T47D (cell line): ENCODE measurements around the gene BLNK.
"Not testable (repeated sequence)": the region's sequence is repeated elsewhere in the genome, so short reads cannot be mapped to it uniquely, and the experiment has no call there.

Experiments
- DNase-seq, 2 experiments: peaks; one replicate each; pipeline versions ENCODE4 v3.0.0 to v3.0.0-alpha.2; 2011 to 2012; ENCODE audit warnings: low read depth in 1 of 2, low spot score in 1 of 2
- JUND ChIP-seq: IDR thresholded peaks from 2 replicates; pipeline ENCODE4 v1.6.1; 2012; ENCODE audit warnings: low read depth
- in situ Hi-C: cut with HindIII; loops from 2 replicates; pipeline ENCODE4 v1.10.0; 2016; ENCODE audit warnings: low sequenced_read_pairs, low pct_unique_long_range_greater_than_20kb

The BLNK gene

GRCh38 chr10:96271016-96271815 is at the start of gene BLNK:
BLNK (minus strand) TSS chr10:96271569; CDS start chr10:96271398, 171 bp downstream.
- in situ Hi-C loops = no loop called here
- peak; percentile 67 to 98 for DNase-seq
- TF ChIP-seq JUND = peak; percentile 71

GRCh38 chr10:96319754-96320474 is 48.5 kb upstream of the BLNK start:
- TF ChIP-seq JUND = no peak
- DNase-seq = no peak
- in situ Hi-C loops = no loop called here

DNA sequence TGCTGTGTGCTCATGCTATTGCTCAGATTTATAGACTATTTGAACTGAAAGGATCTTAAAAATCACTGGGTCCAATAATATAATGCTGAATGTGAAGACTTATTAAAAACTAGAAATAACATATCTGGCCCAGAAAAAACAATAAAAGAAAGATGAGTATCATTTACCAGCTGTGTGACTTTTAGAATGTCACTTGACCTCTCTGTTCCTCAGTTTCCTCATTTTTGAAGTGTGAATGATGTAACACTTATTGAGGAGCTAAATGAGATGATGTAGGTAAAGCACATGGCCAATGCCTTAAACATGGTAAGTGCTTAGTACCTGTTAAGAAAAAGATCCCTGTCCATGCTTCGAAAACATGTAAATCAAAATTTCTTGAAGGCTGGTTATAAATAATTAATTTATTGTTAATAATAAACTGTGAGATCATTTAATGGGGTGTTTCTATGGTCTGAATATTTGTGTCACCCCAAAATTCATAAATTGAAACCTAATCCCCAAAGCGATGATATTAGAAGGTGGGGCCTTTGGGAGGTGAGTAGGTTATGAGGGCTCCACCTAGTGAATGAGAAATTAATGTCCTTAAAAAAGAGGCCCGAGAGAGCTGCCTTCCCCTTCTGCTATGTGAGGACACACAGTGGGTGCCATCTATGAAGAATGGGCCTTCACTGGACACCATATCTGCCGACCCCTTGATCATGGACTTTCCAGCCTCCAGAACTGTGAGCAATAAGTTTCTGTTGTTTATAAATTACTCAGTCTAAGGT is 45.9 kb upstream of the BLNK start:
- TF ChIP-seq JUND = no peak
- no peak for DNase-seq
- in situ Hi-C loops = no loop called here

DNA sequence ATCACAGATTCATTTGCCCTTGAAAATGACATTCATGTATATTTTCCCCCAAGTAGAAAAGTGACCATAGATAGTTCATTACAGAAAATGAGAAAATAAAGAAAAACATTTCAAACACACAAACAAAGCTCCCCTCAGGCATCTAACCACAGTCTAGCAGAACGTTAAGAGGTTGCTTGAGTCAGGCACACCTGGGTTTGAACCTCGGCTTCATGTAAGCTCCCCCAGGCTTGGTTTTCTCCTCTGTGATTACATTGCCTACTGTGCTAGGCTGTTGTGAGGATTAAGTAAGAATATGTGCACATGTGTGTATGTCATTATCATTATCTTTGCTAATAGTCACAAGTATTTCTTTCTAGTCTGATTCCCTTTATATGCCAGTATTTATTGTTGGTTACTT is 42.0 kb upstream of the BLNK start:
- no peak for TF ChIP-seq JUND
- in situ Hi-C loops = no loop called here
- no peak for DNase-seq

DNA sequence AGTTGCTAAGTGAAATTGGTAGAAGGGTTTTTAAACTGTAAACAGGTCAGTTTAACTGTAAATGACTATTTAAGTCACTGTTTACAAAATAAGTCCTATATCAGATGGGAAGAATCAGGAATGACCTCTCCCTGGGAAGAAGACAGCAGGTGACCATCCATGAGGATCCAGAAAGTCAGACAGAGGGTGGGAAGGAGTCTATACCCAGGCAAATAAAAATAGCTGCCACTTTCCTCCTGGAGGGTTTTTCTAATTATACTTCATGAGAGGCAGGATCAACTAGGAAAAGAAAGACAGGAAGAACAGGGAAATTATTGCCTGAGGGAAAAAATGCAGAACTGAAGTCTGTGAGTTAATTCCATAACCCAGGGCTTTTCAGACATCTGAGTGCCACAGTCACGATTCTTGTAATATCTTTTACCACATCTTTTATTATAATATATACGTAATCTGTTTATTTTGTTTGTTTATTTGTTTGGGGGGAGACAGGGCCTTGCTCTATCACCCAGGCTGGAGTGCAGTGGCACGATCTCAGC is 39.9 kb upstream of the BLNK start:
- DNase-seq = peak in 1 of 2 experiments; percentile 77
- no peak for TF ChIP-seq JUND
- in situ Hi-C loops = no loop called here

GRCh38 chr10:96310321-96310669 is 38.9 kb upstream of the BLNK start:
- no peak for DNase-seq
- no peak for TF ChIP-seq JUND
- in situ Hi-C loops = no loop called here

- in situ Hi-C loops = no loop called here
- no peak for DNase-seq
- TF ChIP-seq JUND = no peak
Measured at GRCh38 chr10:96309628-96310320, 38.4 kb upstream of the BLNK start.

GRCh38 chr10:96308854-96309253 is 37.5 kb upstream of the BLNK start:
- DNase-seq, in situ Hi-C loops: not testable (repeated sequence)

GRCh38 chr10:96306516-96306915 is 35.1 kb upstream of the BLNK start:
- DNase-seq = no peak
- in situ Hi-C loops = no loop called here
- no peak for TF ChIP-seq JUND

GRCh38 chr10:96305019-96305418 is 33.6 kb upstream of the BLNK start:
- no peak for DNase-seq
- in situ Hi-C loops = no loop called here
- no peak for TF ChIP-seq JUND

DNA sequence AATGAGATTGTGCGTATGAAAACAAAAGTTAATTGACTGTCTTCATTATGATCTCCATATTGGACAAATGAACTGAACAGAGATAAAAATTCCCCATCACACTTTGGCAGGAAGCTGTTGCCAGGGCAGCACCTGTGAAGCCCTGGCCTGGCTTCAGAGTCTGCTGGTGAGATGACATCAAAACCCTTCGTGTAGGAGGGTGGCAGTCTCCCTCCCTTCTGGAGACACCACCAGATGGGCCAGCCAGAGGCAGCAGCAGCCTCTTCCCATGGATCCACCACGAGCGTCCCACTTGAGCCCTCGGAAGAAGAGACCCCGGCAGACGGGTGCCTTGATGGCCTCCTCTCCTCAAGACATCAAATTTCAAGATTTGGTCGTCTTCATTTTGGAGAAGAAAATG is 32.9 kb upstream of the BLNK start, which contains the start of gene DNTT:
Gene DNTT, plus strand, starts transcription at position 205 of the 400 bp plus-strand sequence. Its CDS starts 64 bp downstream, at position 269.
- in situ Hi-C loops = no loop called here
- no peak for DNase-seq
- TF ChIP-seq JUND = no peak

GRCh38 chr10:96301616-96302015 is 30.2 kb upstream of the BLNK start:
- no peak for DNase-seq
- in situ Hi-C loops = no loop called here
- no peak for TF ChIP-seq JUND
